Stimulated activated CD8-positive, alpha-beta memory T cell treated with anti-CD3 and anti-CD28 coated beads, Interleukin-12 subunit alpha, Interleukin-12 subunit beta, amount 100 ng/mL, for 4 hours (primary cell): ENCODE results near the gene CNR2.
"Not testable (repeated sequence)": the region's sequence is repeated elsewhere in the genome, so short reads cannot be mapped to it uniquely, and the experiment has no call there.

Source experiments
- DNase-seq: peaks from one replicate; pipeline ENCODE4 v3.0.0-alpha.2; 2020; ENCODE audit warnings: low read depth

CNR2 gene

DNA sequence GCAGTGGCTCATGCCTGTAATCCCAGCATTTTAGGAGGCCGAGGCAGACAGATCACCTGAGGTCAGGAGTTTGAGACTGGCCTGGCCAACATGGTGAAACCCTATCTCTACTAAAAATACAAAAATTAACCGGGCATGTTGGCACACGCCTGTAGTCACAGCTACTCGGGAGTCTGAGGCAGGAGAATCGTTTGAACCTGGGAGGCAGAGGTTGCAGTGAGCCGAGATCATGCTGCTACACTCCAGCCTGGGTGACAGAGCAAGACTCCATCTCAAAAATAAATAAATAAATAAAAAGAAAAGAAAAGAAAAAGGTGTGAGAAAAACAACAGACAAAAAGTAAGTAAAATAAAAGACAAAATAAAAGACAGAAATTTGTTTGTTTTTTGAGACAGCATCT, 79.0 kb downstream of the CNR2 start:
- DNase-seq, result not testable (repeated sequence)

DNA sequence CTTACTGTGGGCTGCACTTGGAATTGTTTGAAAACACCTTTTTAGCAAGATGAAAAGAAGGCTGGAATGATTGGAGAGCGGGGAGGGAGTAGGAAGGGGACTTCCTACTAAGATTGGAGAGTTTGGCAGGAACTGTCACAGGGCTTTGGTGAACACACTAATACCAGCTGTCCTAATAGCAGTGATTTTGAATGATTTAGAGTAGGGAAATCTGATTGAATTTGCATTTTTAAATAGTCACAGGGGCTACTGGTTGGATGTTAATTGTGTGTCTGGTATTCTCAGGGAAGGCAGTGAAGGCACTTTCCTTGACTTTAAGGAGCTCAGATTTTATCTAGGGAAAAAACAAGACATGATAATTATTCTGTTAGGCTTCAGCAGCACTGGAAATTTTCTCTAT, 85.4 kb downstream of the CNR2 start:
- no peak for DNase-seq

GRCh38 chr1:23826590-23826989, 86.6 kb downstream of the CNR2 start:
- not testable (repeated sequence) for DNase-seq

DNA sequence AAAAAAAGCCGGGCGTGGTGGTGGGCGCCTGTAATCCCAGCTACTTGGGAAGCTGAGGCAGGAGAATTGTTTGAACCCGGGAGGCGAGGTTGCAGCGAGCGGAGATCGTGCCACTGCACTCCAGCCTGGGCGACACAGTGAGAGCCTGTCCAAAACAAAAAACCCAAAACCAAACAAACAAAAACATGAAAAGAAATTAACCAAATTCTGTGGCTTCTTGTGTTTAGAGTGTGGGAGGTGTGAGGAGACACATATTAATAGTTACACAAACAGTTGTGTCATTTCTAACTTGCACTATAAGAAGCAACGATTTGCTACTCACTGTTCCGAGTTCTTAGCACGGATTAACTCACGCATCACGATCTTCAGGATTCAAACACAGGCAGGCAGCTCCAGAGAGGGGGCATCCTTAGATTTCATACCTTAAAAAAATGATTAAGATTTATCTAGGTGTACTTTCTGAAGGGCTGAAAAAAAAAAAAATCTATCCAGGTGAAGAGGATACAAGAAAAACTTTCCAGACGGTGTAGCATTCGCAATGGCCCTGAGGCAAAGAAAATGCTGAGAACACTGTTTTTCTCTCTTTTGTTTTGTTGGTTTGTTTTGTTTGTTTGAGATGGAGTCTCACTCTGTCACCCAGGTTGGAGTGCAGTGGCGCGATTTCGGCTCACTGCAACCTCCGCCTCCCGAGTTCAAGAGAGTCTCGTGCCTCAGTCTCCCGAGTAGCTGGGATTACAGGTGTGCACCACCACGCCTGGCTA, 87.2 kb downstream of the CNR2 start:
- no peak for DNase-seq

GRCh38 chr1:23825076-23825761, 87.9 kb downstream of the CNR2 start, which contains the start of gene HMGCL:
TSS of gene HMGCL (minus strand) at chr1:23825429. CDS start at chr1:23825415, 14 bp downstream.
- peak; percentile 81 for DNase-seq

DNA sequence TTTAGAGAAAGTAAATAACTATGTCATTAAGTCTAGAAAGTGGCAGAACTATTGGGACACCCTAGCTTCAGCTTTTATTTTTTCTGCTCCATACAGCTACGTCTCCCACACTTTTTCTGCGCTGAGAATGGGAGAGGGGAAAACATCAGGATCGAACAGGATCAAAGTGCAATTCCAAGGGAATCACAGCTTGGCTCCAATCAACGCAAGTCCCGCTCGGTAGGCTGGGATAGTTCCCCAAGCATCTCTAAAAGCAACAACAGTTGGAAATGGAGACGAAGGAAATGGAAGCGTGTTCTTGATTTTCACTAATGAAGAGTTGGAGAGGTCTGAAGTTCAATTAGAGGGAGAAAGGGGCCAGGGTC, 88.5 kb downstream of the CNR2 start:
- DNase-seq, result no peak

DNA sequence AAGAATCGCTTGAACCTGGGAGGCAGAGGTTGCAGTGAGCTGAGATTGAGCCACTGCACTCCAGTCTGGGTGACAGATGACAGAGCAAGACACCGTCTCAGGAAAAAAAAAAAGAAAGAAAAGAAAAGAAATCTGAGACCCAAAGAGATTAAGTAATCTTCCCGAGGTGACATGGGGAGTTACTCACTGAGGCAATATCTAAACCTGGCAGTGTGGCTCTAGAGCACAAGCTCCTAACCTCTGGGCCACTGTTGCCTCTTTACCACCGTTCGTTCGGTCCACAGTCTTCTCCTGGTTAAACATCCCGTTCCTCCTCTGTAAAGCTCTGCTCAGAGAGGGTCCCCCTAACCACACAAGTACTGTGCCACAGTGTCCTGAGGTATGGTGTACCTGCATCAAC, 89.4 kb downstream of the CNR2 start:
- DNase-seq, result no peak
